HepG2 (cell line): ENCODE data around the gene GMNN. TPM values are rescaled to one million over a fixed set of nuclear protein-coding genes. Genes with fewer than 3 reads are reported as not detected.

ENCODE experiments used
- FOXC1 ChIP-seq: sonication (generic); formaldehyde crosslinking; IDR thresholded peaks from 2 replicates; pipeline ENCODE4 v1.8.0; 2022; ENCODE audit warnings: mild to moderate bottlenecking, missing genetic modification reagents, borderline replicate concordance
- GABPB1 ChIP-seq: IDR thresholded peaks from 2 replicates; pipeline ENCODE4 v1.6.1; 2016; ENCODE audit warnings: mild to moderate bottlenecking, missing genetic modification reagents, moderate library complexity, missing compliant biosample characterization
- HOXD1 ChIP-seq: sonication (generic); formaldehyde crosslinking; IDR thresholded peaks from 2 replicates; pipeline ENCODE4 v1.5.0; 2020; ENCODE audit warnings: missing genetic modification reagents
- MAF1 ChIP-seq: sonication (generic); formaldehyde crosslinking; IDR thresholded peaks from 2 replicates; pipeline ENCODE4 v1.5.0; 2020; ENCODE audit warnings: missing genetic modification reagents, borderline replicate concordance
- MAFK ChIP-seq, 2 experiments: IDR thresholded peaks in 1 of 2; conservative IDR thresholded peaks in 1 of 2; 2 replicates each; pipeline ENCODE4 v1.6.1; 2011; ENCODE audit warnings: improper control_type of control experiment in 2 of 2, low read length in 2 of 2
- NR2F2 ChIP-seq: IDR thresholded peaks from 2 replicates; pipeline ENCODE4 v1.6.1; 2012; ENCODE audit warnings: low read depth, inconsistent platforms, borderline replicate concordance
- PHF21A ChIP-seq: sonication (generic); formaldehyde crosslinking; IDR thresholded peaks from 2 replicates; pipeline ENCODE4 v1.5.0; 2020; ENCODE audit warnings: mild to moderate bottlenecking, missing genetic modification reagents
- RFXANK ChIP-seq: IDR thresholded peaks from 2 replicates; pipeline ENCODE4 v1.6.1; 2016
- SETDB1 ChIP-seq: sonication (generic); formaldehyde crosslinking; IDR thresholded peaks from 2 replicates; pipeline ENCODE4 v1.5.1; 2020; ENCODE audit warnings: missing genetic modification reagents, mild to moderate bottlenecking, borderline replicate concordance
- SOX6 ChIP-seq, 2 experiments: fragments of 450-650 bp in 1 of 2; sonication (generic) in 1 of 2; formaldehyde crosslinking in 1 of 2; IDR thresholded peaks; 2 replicates each; pipeline versions ENCODE4 v1.4.0 to v1.6.1; 2017 to 2020; ENCODE audit warnings: antibody characterized with exemption in 1 of 2, mild to moderate bottlenecking in 1 of 2, missing genetic modification reagents in 1 of 2
- TRIM22 ChIP-seq: fragments of 450-650 bp; IDR thresholded peaks from 2 replicates; pipeline ENCODE4 v1.6.1; 2017
- ZBTB26 ChIP-seq: IDR thresholded peaks from 2 replicates; pipeline ENCODE4 v1.6.1; 2016; ENCODE audit warnings: missing compliant biosample characterization, missing genetic modification reagents, borderline replicate concordance
- ZNF143 ChIP-seq: sonication (generic); formaldehyde crosslinking; IDR thresholded peaks from 2 replicates; pipeline ENCODE4 v1.4.0; 2020; ENCODE audit warnings: missing genetic modification reagents
- ZNF224 ChIP-seq: sonication (generic); formaldehyde crosslinking; IDR thresholded peaks from 2 replicates; pipeline ENCODE4 v1.5.0; 2020; ENCODE audit warnings: mild to moderate bottlenecking, missing genetic modification reagents
- ZNF225 ChIP-seq: sonication (generic); formaldehyde crosslinking; IDR thresholded peaks from 2 replicates; pipeline ENCODE4 v1.4.0; 2020; ENCODE audit warnings: mild to moderate bottlenecking, missing genetic modification reagents
- ZNF24 ChIP-seq: fragments of 450-650 bp; IDR thresholded peaks from 2 replicates; pipeline ENCODE4 v1.6.1; 2017; ENCODE audit warnings: antibody characterized with exemption, mild to moderate bottlenecking
- ZNF33B ChIP-seq: sonication (generic); formaldehyde crosslinking; IDR thresholded peaks from 2 replicates; pipeline ENCODE4 v1.5.1; 2020; ENCODE audit warnings: mild to moderate bottlenecking, missing genetic modification reagents
- ZNF460 ChIP-seq: sonication (generic); formaldehyde crosslinking; IDR thresholded peaks from 2 replicates; pipeline ENCODE4 v1.5.1; 2020; ENCODE audit warnings: missing genetic modification reagents, mild to moderate bottlenecking, borderline replicate concordance
- ZNF484 ChIP-seq: sonication (generic); formaldehyde crosslinking; IDR thresholded peaks from 2 replicates; pipeline ENCODE4 v1.5.1; 2020; ENCODE audit warnings: mild to moderate bottlenecking, low read depth, missing genetic modification reagents, borderline replicate concordance
- ZNF543 ChIP-seq: sonication (generic); formaldehyde crosslinking; IDR thresholded peaks from 2 replicates; pipeline ENCODE4 v1.4.0; 2020; ENCODE audit warnings: mild to moderate bottlenecking, missing genetic modification reagents
- ZNF605 ChIP-seq: sonication (generic); formaldehyde crosslinking; IDR thresholded peaks from 2 replicates; pipeline ENCODE4 v1.8.0; 2022; ENCODE audit warnings: mild to moderate bottlenecking, missing genetic modification reagents
- ZNF7 ChIP-seq: IDR thresholded peaks from 2 replicates; pipeline ENCODE4 v1.6.1; 2016; ENCODE audit warnings: missing biosample characterization, missing genetic modification reagents
- ZNF891 ChIP-seq: sonication (generic); formaldehyde crosslinking; IDR thresholded peaks from 2 replicates; pipeline ENCODE4 v1.5.0; 2020; ENCODE audit warnings: mild to moderate bottlenecking, missing genetic modification reagents
- polyA plus RNA-seq, 8 experiments: library from polyadenylated mRNA; depleted of rRNA in 3 of 8; stranded (reverse) in 7 of 8; unstranded in 1 of 8; fragments of >200 nt; fragmentation: Illumina TruSeq in 4 of 8; extraction: Trizol in 4 of 8; gene quantifications; 2 replicates each; pipeline versions ENCODE4 v1.2.1 to v1.2.3, GENCODE V29; 2011 to 2016; ENCODE audit warnings: low read depth in 4 of 8, missing spikeins in 1 of 8, mixed read lengths in 1 of 8; ENCODE audit not compliant: insufficient read depth in 1 of 8
- total RNA-seq, 5 experiments: library from RNA; depleted of rRNA; stranded (reverse); fragments of >200 nt; fragmentation: Illumina TruSeq; extraction: Trizol; gene quantifications; 2 replicates each; pipeline ENCODE4 v1.2.3, GENCODE V29; 2016; ENCODE audit warnings: low read depth in 1 of 5
- TF ChIP-seq, protein P1 (sequence below): sonication (generic); formaldehyde crosslinking; IDR thresholded peaks from 2 replicates; pipeline ENCODE4 v1.4.0; 2020; ENCODE audit warnings: mild to moderate bottlenecking, low read depth, missing genetic modification reagents

GMNN gene
- total and polyA plus RNA-seq, 2 of the 13 experiments (the other 11 are each of a cell fraction or from before 2014, with no cell fraction given): 61.8 to 154 TPM

- TF ChIP-seq ZNF543 (CRISPR knock-in tag): no peak
- no peak for TF ChIP-seq ZNF484
- TF ChIP-seq, protein P1, sequence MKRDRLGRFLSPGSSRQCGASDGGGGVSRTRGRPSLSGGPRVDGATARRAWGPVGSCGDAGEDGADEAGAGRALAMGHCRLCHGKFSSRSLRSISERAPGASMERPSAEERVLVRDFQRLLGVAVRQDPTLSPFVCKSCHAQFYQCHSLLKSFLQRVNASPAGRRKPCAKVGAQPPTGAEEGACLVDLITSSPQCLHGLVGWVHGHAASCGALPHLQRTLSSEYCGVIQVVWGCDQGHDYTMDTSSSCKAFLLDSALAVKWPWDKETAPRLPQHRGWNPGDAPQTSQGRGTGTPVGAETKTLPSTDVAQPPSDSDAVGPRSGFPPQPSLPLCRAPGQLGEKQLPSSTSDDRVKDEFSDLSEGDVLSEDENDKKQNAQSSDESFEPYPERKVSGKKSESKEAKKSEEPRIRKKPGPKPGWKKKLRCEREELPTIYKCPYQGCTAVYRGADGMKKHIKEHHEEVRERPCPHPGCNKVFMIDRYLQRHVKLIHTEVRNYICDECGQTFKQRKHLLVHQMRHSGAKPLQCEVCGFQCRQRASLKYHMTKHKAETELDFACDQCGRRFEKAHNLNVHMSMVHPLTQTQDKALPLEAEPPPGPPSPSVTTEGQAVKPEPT: no peak
- TF ChIP-seq ZBTB26 (CRISPR knock-in tag): no peak
- TF ChIP-seq HOXD1 (CRISPR knock-in tag): no peak
- TF ChIP-seq GABPB1: peak; percentile 52; the same call in 1 of the 2 replicates
- TF ChIP-seq PHF21A (CRISPR knock-in tag): no peak
- TF ChIP-seq FOXC1 (CRISPR knock-in tag): no peak
- no peak for TF ChIP-seq ZNF24
- no peak for TF ChIP-seq ZNF7 (CRISPR knock-in tag)
- no peak for TF ChIP-seq ZNF891 (CRISPR knock-in tag)
- peak; percentile 72 for TF ChIP-seq ZNF143 (CRISPR knock-in tag)
- TF ChIP-seq SETDB1: no peak
- no peak for TF ChIP-seq NR2F2
- TF ChIP-seq MAF1 (CRISPR knock-in tag): no peak
- TF ChIP-seq ZNF605 (CRISPR knock-in tag): no peak
- no peak for TF ChIP-seq SOX6 (IDR thresholded peaks at IDR 0.05)
- no peak for TF ChIP-seq SOX6 (CRISPR knock-in tag; IDR thresholded peaks at IDR 0.05)
- TF ChIP-seq ZNF225 (CRISPR knock-in tag): no peak
- TF ChIP-seq TRIM22: no peak
- no peak for TF ChIP-seq MAFK (conservative IDR thresholded peaks at IDR 0.05 in 1 of 2, IDR thresholded peaks at IDR 0.05 in 1 of 2; ENCODE audit: low read length in 2 of 2)
- no peak for TF ChIP-seq ZNF33B (CRISPR knock-in tag)
- no peak for TF ChIP-seq ZNF224 (CRISPR knock-in tag)
- no peak for TF ChIP-seq ZNF460
- no peak for TF ChIP-seq RFXANK (CRISPR knock-in tag)
Measured at GRCh38 chr6:24825130-24825630, 50.4 kb downstream of the GMNN start (continued).
